Stimulated activated CD4-positive, alpha-beta T cell treated with anti-CD3 and anti-CD28 coated beads, Interleukin-1b, Interleukin-23, amount 100 ng/mL, for 24 hours (primary cell): ENCODE data around the gene ADAP1.
A peak's percentile ranks its signal among the peaks of the same experiment; 100 is the strongest.
"Not testable (repeated sequence)": the region's sequence is repeated elsewhere in the genome, so short reads cannot be mapped to it uniquely, and the experiment has no call there.

Experiments used
- DNase-seq, 4 experiments: peaks; one replicate each; pipeline ENCODE4 v3.0.0-alpha.2; 2020; ENCODE audit warnings: low read depth in 4 of 4, low spot score in 1 of 4

The ADAP1 gene

GRCh38 chr7:883055-884021 is 71.1 kb downstream of the ADAP1 start:
- DNase-seq, result no peak

GRCh38 chr7:882336-883035 is 72.0 kb downstream of the ADAP1 start:
- DNase-seq, result no peak

- DNase-seq, result no peak
These were observed 72.8 kb downstream of the ADAP1 start for GRCh38 chr7:881441-882234.

GRCh38 chr7:880450-880849 is 74.0 kb downstream of the ADAP1 start:
- no peak for DNase-seq

GRCh38 chr7:879706-880105 is 74.8 kb downstream of the ADAP1 start:
- DNase-seq, result no peak

- no peak for DNase-seq
These were observed 75.4 kb downstream of the ADAP1 start for GRCh38 chr7:879093-879492.

GRCh38 chr7:877312-878232 is 76.9 kb downstream of the ADAP1 start:
- DNase-seq, result no peak

- no peak for DNase-seq
These were observed 77.5 kb downstream of the ADAP1 start for GRCh38 chr7:876972-877311.

GRCh38 chr7:876077-876971 is 78.2 kb downstream of the ADAP1 start, which contains the start of gene GET4:
Gene GET4, plus strand, starts transcription at chr7:876554. Its CDS starts 92 bp downstream, at chr7:876646.
- DNase-seq, result peak; percentile 79 to 93 (median 92)

GRCh38 chr7:875476-876076 is 78.9 kb downstream of the ADAP1 start:
- no peak for DNase-seq

GRCh38 chr7:875051-875450 is 79.4 kb downstream of the ADAP1 start:
- DNase-seq, result no peak

GRCh38 chr7:874031-874749 is 80.3 kb downstream of the ADAP1 start:
- DNase-seq, result no peak

GRCh38 chr7:873367-874002 is 81.0 kb downstream of the ADAP1 start:
- DNase-seq, result peak; percentile 49 to 61 (median 56)

- not testable (repeated sequence) for DNase-seq
These were observed 81.8 kb downstream of the ADAP1 start for GRCh38 chr7:872685-873084.

- DNase-seq, result no peak
These were observed 82.5 kb downstream of the ADAP1 start for GRCh38 chr7:871900-872537.

- no peak for DNase-seq
These were observed 85.1 kb downstream of the ADAP1 start for GRCh38 chr7:869348-869747.

GRCh38 chr7:868189-868486 is 86.3 kb downstream of the ADAP1 start:
- DNase-seq, result no peak
